NCI-H748 (cell line): ENCODE data around the gene PODXL2.

Source experiments
- DNase-seq: peaks from one replicate; lab custom pipeline; 2025; ENCODE audit not compliant: unreplicated experiment; lab: John Stamatoyannopoulos, UW

PODXL2 gene

GRCh38 chr3:127720161-127720823 lies 91.3 kb downstream of the PODXL2 start:
- no peak for DNase-seq

GRCh38 chr3:127720985-127721935 lies 92.3 kb downstream of the PODXL2 start:
- DNase-seq: no peak

- no peak for DNase-seq
Measured at GRCh38 chr3:127722091-127722784, 93.3 kb downstream of the PODXL2 start.
